Amniotic epithelial cell (primary cell): ENCODE measurements around the gene ZC3H15.
A peak's percentile ranks its signal among the peaks of the same experiment; 100 is the strongest.

Source experiments
- DNase-seq: peaks from one replicate; pipeline ENCODE4 v3.0.0-alpha.2; 2010; ENCODE audit warnings: low read depth

ZC3H15 gene

DNA sequence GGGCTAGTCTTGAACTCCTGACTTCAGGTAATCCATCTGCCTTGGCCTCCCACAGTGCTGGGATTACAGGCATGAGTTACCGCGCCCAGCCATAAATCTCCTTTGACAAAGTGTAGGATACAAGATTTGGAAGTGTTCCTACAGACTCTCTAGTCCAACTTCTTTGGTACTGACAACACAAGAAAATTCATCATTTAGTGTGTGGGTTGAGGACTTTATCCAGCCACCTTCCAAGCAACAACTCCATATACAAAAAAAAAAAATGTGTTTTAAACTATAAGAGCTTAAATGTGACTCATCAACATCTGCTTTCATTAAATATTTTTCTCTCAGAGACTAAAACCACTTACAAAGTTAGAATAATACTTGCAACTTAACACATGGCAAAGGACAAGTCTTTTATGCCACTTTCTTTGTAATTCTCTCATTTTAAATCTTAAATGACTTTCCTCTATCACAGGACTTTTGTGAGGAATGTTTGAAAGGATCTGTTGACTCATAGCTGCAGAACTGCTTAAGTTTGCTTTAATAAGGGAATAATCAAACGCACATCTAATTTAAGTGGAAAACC, 57.6 kb downstream of the ZC3H15 start:
- peak; percentile 93 for DNase-seq

DNA sequence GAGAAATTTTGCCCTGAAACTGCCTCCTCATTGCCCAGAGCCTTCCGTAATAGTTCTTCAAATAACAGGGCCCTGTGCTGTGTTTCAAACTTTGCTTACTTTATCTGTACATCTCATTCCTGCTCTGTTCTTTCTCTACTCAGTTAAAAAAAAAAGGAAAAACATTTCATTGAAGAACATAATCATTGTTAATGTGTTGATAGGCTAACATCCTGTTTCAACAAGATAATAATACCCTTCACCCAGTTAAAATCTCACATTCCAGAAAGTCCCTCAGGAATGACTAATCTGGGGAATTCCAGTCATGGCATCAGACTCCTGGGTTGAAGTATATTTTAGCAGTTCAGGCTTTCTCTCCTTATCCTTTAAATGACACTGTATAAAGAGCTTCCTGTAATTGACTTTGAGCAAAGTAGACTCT, 58.2 kb downstream of the ZC3H15 start:
- DNase-seq, result peak; percentile 90

DNA sequence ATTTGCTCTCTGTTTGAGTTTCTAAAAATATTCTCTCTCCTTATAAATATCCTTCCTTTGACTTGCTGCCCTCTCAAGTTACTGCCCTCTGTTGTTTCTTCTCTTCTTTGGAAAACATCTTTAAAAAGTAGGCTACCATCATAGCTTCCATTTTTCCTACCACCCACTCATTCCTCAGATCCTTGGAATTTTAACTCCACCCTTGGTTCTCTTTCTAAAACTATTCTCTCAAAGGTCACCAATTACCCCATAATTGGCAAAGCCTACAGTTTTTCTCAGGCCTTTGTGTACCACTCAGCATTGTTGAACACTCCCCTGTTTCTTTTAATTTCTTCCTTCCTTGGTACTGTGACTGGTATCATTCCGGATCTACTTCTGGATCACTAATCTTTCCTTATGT, 60.8 kb downstream of the ZC3H15 start:
- DNase-seq, result no peak

DNA sequence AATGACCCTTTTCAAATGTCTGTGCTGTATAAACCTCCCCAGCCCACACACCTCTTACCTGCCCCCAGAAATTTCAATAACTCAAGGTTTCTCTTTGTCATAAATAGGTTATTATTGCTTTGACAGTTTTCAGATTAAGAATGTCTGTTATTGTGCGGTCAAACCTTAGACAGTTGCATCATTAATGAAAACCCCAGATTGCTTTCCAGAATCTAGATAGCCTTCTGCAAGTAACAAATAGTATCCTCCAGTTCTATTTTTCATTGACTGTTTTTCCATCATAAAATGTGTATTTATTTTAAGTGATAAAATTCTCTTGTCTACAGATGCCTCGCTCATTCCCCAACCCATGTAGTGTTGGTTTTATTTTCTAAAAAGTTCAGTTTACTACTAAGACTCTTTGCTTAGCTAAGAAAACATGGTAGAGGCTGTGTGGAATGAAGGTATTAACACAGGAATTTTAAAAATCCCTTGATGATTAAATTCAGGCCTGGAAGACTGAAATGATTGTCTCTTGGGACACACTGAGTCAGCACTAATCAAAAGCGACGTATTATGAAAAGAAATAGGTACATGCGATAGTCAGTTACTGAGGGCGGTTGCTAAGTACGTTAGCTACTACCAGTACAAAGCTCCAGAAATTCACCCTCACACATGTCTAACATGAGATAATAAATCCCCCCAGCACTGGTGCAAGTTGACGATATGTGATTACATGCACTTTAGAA, 65.4 kb downstream of the ZC3H15 start:
- peak; percentile 29 for DNase-seq

DNA sequence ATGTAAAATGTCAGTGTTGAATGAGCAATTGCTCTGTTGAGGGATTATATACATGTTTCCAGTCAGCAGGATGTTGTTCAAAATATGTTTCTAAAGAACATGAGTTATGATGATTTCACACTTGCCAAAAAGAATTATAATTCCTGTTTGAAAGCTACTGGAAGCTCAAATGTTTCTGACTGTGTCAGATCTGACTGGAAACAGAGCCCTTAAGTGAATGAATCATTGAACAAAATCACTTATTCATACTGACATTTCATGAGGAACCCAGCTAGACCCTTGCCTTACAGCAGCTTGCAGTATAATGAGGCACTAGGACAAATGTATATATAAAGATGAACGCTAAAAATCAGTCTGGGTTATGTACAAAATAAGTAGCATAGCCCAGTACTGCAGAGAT, 68.4 kb downstream of the ZC3H15 start:
- DNase-seq, result peak; percentile 80

DNA sequence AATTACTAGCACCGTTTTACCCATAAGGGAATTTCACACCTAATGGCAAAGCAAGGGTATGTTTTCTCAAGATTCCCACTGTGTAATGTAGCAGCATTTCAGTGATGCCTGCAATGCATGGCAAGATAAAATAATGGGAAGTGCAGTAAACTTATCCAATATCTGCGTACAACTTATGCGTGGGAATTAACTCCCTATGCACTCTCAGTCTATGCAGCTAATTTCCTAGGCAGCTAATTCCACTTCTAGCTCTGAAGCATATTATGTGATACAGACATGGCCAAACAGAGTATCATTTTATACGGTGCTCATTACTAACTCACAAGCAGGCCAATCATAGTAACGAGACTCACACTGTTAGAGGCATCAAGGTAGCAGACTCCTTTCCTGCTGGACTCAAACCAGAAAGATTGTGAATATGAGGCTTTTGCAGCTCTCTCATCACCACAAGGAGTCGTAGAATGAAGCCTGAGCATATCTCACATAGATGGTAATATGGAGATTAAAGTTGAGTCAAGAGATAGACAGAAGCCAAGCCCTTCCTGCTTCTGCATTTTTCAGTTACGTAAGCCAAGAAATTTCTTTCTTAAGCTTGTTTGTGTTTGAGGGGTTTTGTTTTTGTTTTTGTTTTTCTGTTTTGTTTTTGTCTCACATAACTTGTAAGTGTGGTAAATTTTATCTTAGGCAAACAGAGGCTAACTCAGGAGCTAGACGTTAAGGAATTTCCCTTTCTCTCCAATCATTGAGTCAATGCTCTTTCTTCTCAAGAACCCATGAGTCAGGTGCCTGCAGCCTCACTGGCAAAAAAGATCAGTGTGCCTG, 69.0 kb downstream of the ZC3H15 start:
- DNase-seq, result peak; percentile 85

DNA sequence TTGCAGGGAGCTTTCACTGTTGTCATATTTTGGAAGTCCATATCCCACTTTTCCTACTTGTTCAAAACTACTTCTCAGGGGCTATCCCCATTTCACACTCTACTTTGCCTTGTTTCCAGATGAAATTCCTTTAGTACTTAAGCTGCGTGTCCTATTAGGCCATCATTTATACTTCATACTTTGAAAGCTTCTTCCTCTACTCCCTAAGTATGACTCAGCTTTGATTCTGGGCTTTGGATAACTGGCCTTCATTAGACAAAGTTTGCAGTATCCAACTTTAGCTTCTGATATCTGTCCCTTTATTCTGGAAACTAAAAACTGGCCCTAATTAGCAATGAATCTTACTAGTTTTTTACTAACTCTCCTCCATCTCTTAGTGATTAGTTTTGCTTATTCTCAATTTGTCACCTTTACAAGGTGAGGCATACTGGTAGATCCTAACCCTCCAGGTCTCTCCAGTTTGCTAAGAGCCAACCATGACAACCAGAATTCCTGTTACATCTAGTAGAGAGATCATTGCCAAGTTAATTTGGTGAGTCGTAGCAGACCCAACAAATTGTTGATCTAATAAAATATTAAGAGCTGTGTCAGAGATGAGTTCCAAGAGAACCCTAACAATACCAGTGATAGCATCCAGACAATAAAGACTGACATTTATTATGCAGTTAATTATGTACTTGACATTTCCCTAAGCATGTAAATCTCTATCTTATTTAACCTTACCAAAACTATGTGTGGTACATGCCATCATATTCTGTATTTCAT, 72.6 kb downstream of the ZC3H15 start:
- DNase-seq, result peak; percentile 63
